Activated CD4-positive, alpha-beta T cell treated with anti-CD3 and anti-CD28 coated beads, Interleukin-2, amount 50 U/mL, for 24 hours (primary cell): ENCODE measurements around the gene CDKN2A.

Experiments used
- DNase-seq, 2 donors: peaks; one replicate each; pipeline ENCODE4 v3.0.0-alpha.2; 2020; ENCODE audit warnings: low read depth in 1 of 2, low spot score in 1 of 2

The CDKN2A gene

GRCh38 chr9:22008384-22008716 lies 14.2 kb upstream of the CDKN2A start:
- DNase-seq, result no peak

DNA sequence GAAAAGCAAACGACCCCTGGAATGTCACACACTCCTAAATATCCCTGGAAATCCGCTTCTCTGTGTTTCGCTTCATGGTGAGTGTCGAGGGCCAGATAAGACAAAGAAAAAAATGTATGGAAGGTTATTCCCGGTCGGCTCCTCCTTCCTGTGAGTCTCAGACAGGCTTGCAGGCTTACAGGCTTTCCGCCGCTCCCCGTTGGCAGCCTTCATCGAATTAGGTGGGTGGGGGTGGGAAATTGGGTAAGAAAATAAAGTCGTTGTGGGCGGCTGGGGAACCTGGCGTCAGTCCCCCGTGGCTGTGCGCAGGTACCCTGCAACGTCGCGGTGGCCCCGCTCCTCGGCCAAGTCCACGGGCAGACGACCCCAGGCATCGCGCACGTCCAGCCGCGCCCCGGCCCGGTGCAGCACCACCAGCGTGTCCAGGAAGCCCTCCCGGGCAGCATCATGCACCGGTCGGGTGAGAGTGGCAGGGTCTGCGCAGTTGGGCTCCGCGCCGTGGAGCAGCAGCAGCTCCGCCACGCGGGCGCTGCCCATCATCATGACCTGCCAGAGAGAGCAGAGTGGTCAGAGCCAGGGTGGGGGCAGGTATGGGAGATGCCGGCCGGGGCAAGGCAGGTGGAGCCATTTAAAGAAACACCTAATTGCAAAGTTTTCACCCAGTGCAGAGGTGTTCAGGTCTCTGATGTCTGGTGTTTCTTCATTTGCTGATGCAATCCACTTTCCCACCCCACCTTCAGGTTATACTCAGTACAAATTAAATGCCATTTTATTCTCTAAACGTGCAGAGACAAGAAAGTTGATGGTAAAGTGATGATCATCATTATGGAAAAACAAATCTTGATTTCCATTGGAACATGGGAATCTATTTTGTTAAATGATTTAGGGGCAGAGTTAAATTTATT lies 11.8 kb upstream of the CDKN2A start:
- no peak for DNase-seq

DNA sequence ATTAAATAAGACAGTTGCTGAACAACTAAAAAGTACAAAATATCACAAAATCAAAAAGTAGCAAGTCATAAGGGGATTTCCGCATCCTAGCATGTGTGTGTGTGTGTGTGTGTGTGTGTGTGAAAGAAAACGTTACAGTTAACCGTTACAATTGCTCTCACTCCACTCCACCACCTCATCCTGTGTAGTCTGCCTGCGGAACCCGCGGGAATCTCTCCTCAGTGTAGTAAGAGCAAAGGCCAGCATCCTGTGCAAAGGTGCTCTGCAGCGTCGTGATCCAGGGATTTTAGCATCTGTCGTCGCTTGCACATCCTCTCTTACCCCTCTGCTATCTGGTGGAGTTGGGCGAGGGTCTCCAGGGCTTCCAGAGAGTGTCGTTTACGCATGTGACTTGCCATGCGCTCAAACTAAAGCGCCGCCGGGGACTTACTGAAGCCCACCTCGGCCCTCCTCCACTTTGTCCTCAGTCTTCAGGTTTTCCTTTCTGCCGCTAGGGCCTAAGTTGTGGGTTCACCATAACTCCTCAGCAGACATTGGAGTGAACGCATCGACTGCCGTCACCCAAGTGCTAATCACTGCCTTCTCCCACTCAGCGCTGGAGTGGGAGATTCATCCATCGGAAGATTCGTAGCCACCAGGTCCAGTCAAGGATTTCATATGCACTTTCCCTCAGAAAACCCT lies 11.0 kb upstream of the CDKN2A start:
- DNase-seq, result no peak

DNA sequence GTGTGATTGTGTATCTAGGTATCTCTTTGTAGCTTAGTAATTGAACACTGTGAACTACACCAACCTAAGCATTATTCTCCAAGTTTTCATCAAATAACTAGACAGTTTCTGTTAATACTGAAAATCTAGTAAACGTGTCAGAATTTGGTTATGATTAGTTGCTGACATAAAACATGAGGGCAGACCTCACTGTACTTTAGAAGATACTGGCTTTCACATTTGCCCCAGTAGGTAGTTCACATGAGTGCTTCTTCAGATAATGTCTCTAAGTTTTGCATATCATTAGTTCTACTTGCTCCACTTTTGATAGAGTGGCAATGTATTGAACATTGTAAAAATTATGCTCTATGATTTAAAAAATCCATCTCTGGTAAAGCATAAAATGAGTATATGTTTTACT lies 7.8 kb upstream of the CDKN2A start:
- DNase-seq, result no peak

- no peak for DNase-seq
These were observed 3.8 kb upstream of the CDKN2A start for GRCh38 chr9:21998026-21998425.

- no peak for DNase-seq
These were observed 3.3 kb upstream of the CDKN2A start for GRCh38 chr9:21997480-21997879.

- DNase-seq, result no peak
These were observed 2.7 kb upstream of the CDKN2A start for GRCh38 chr9:21996858-21997257.

DNA sequence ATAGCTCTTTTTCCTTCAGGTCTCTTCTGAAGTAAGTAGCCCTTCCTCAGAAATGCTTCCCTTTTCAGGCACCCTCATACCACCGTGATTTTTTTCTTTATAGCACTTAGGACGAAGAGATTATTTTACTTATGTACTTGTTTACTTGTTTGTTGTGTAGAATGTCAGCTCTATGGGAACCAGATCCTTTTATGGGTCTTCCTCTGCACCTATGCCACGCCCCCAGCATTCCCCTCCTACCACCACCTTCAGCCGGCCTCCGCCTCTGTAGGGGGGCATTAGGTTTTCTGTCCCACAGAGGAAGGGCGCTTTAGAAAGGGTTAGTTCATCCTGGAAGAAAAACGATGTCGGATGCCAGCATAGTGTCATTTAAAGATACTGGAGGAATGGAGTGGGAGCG lies 2.2 kb upstream of the CDKN2A start:
- DNase-seq, result no peak

GRCh38 chr9:21995666-21996398 lies 1.6 kb upstream of the CDKN2A start:
- no peak for DNase-seq

- DNase-seq, result peak in 1 of 2 donors; percentile 35
These were observed 944 bp upstream of the CDKN2A start for GRCh38 chr9:21995006-21995665.

GRCh38 chr9:21994556-21995005 lies 389 bp upstream of the CDKN2A start, which contains the start of gene CDKN2B-AS1:
TSS of gene CDKN2B-AS1 (plus strand) at chr9:21994791.
- no peak for DNase-seq

GRCh38 chr9:21993007-21993406 lies 1.2 kb downstream of the CDKN2A start:
- DNase-seq, result no peak

- no peak for DNase-seq
These were observed 2.9 kb downstream of the CDKN2A start for GRCh38 chr9:21991072-21991959.

- no peak for DNase-seq
These were observed 4.6 kb downstream of the CDKN2A start for GRCh38 chr9:21989440-21990189.

GRCh38 chr9:21988056-21988990 lies 5.9 kb downstream of the CDKN2A start:
- DNase-seq, result no peak

DNA sequence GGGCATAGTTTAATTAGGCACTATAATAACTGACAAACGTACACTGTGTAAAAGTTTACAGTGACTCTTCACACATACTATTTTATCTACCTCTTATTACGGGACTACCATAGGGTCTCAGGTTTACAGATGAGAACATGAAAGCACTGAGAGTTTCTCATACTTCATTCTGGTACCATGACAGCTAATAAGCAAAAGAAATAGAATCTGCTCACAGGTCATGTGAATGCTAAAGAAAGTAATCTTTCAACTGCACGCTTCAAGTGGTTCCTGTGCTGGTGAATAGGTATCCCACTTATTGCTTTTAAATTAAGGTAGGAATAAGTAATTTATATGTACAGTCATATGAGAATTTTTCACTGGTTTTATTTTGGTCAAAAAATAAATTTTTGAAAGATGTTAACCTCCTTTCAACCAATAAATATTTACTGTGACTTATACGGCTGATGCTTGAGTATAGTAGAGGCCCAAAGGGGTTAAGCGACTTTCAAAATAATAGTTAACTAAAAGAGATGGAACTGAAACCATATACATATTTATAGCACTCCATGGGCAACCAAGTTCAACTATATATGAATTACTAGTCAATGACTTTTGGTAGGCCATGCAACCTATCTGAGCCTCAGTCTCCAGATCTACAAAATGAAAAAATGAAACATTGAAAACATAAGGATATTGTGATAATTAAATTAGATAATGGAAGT lies 8.1 kb downstream of the CDKN2A start:
- DNase-seq, result no peak

- no peak for DNase-seq
These were observed 10.1 kb downstream of the CDKN2A start for GRCh38 chr9:21984101-21984500.

DNA sequence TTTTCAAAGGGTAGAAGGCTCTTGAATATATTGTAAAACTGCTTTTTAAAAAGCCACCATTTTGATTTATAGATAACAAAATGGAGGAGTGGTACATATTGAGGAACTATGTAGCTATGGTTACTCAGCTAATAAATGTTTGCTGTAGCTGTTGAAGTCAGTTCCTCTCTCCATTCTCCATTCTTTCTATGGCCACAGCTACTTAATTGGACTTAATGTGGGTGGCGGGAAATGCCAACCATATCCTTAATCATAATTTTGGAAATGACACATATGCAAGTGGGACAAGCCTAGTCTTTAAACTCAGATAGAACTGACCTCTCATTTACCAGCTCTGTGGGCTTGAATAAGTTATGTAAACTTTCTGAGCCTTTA lies 10.6 kb downstream of the CDKN2A start:
- DNase-seq, result no peak
